Measurements from ENCODE around the gene NOL12. TPM values are rescaled to one million over a fixed set of nuclear protein-coding genes. Genes with fewer than 3 reads are reported as not detected.

Gene NOL12
- total RNA-seq, 1 experiment from 2014 or later, result 26.2 TPM

GRCh38 chr22:37665487-37665886 is 20.7 kb upstream of the NOL12 start:
- Histone ChIP-seq H3K36me3 (peaks cover 16% of the 10 kb centered on the region), H3K4me3 (no peak overlapping the region), H3K9me3 (replicated peaks) (no peaks in the 10 kb centered on the region), H3K4me1 (peaks cover 30% of the 10 kb centered on the region), H3K27ac (no peak overlapping the region), H3K27me3 (no peaks in the 10 kb centered on the region)
- DNase-seq, result no peak

- H3K4me3 ChIP-seq, result no peak overlapping the region
- H3K36me3 ChIP-seq, result peaks cover 13% of the 10 kb centered on the region
- no peak for DNase-seq
- peaks cover 17% of the 10 kb centered on the region for H3K4me1 ChIP-seq
- H3K27me3 ChIP-seq, result no peaks in the 10 kb centered on the region
- H3K9me3 ChIP-seq (replicated peaks), result no peaks in the 10 kb centered on the region
- no peak overlapping the region for H3K27ac ChIP-seq
These were observed 16.6 kb upstream of the NOL12 start for GRCh38 chr22:37669586-37669985.

GRCh38 chr22:37672206-37672919 is 13.8 kb upstream of the NOL12 start:
- Histone ChIP-seq H3K27ac (no peak overlapping the region), H3K4me3 (no peak overlapping the region), H3K36me3 (peaks cover under 1% of the 10 kb centered on the region; the same call in 1 of the 2 replicates), H3K9me3 (replicated peaks) (no peaks in the 10 kb centered on the region), H3K4me1 (peaks cover 19% of the 10 kb centered on the region), H3K27me3 (no peaks in the 10 kb centered on the region)
- DNase-seq, result no peak

- no peak overlapping the region for H3K27ac ChIP-seq
- H3K27me3 ChIP-seq, result no peaks in the 10 kb centered on the region
- H3K9me3 ChIP-seq (replicated peaks), result no peaks in the 10 kb centered on the region
- DNase-seq, result no peak
- H3K4me3 ChIP-seq, result no peak overlapping the region
- peaks cover 3% of the 10 kb centered on the region; the same call in 1 of the 2 replicates for H3K36me3 ChIP-seq
- peaks cover 14% of the 10 kb centered on the region for H3K4me1 ChIP-seq
These were observed 13.2 kb upstream of the NOL12 start for GRCh38 chr22:37672920-37673455.

- no peak for DNase-seq
- H3K27me3 ChIP-seq, result no peaks in the 10 kb centered on the region
- H3K4me3 ChIP-seq, result peak overlapping the region; percentile 70
- H3K27ac ChIP-seq, result peak overlapping the region; percentile 72
- H3K4me1 ChIP-seq, result peaks cover 9% of the 10 kb centered on the region
- H3K36me3 ChIP-seq, result peaks cover 7% of the 10 kb centered on the region; the same call in 1 of the 2 replicates
- no peaks in the 10 kb centered on the region for H3K9me3 ChIP-seq (replicated peaks)
These were observed 11.9 kb upstream of the NOL12 start for GRCh38 chr22:37674248-37674647.

GRCh38 chr22:37674951-37675929 is 10.9 kb upstream of the NOL12 start, which contains the start of gene LGALS1:
Gene LGALS1 (plus strand): TSS chr22:37675636. CDS start chr22:37675703, 67 bp downstream.
- DNase-seq, result peak; percentile 96 to 97
- Histone ChIP-seq H3K4me1 (peaks cover 9% of the 10 kb centered on the region), H3K27me3 (no peaks in the 10 kb centered on the region), H3K27ac (peak within 1 kb of the TSS; percentile 72), H3K9me3 (replicated peaks) (no peaks in the 10 kb centered on the region), H3K36me3 (peaks cover 7% of the 10 kb centered on the region; the same call in 1 of the 2 replicates), H3K4me3 (peak within 1 kb of the TSS; percentile 70)

- peak; percentile 77 to 79 for DNase-seq
- Histone ChIP-seq H3K4me3 (peak overlapping the region; percentile 70), H3K9me3 (replicated peaks) (no peaks in the 10 kb centered on the region), H3K4me1 (peaks cover 9% of the 10 kb centered on the region), H3K27me3 (no peaks in the 10 kb centered on the region), H3K27ac (peak overlapping the region; percentile 72), H3K36me3 (peaks cover 7% of the 10 kb centered on the region; the same call in 1 of the 2 replicates)
These were observed 10.0 kb upstream of the NOL12 start for GRCh38 chr22:37675930-37676735.

- peaks cover 9% of the 10 kb centered on the region for H3K4me1 ChIP-seq
- no peaks in the 10 kb centered on the region for H3K9me3 ChIP-seq (replicated peaks)
- peak; percentile 90 to 91 for DNase-seq
These were observed 9.2 kb upstream of the NOL12 start for GRCh38 chr22:37676736-37677492.

GRCh38 chr22:37677493-37677974 is 8.6 kb upstream of the NOL12 start:
- Histone ChIP-seq H3K27me3 (no peaks in the 10 kb centered on the region), H3K4me1 (peaks cover 9% of the 10 kb centered on the region), H3K27ac (no peak overlapping the region), H3K36me3 (peaks cover 7% of the 10 kb centered on the region; the same call in 1 of the 2 replicates), H3K9me3 (replicated peaks) (no peaks in the 10 kb centered on the region), H3K4me3 (peak overlapping the region; percentile 70)
- DNase-seq, result no peak

More at GRCh38 chr22:37676736-37677492, 9.2 kb upstream of the NOL12 start:
- Histone ChIP-seq H3K27me3 (no peaks in the 10 kb centered on the region), H3K4me3 (peak overlapping the region; percentile 70), H3K27ac (peak overlapping the region; percentile 72), H3K36me3 (peaks cover 7% of the 10 kb centered on the region; the same call in 1 of the 2 replicates)

- Histone ChIP-seq H3K36me3 (peaks cover 7% of the 10 kb centered on the region; the same call in 1 of the 2 replicates), H3K9me3 (replicated peaks) (no peaks in the 10 kb centered on the region), H3K27me3 (no peaks in the 10 kb centered on the region), H3K27ac (no peak overlapping the region), H3K4me1 (peaks cover 9% of the 10 kb centered on the region), H3K4me3 (no peak overlapping the region)
- no peak for DNase-seq
These were observed 7.8 kb upstream of the NOL12 start for GRCh38 chr22:37678372-37678771.

- Histone ChIP-seq H3K27me3 (no peaks in the 10 kb centered on the region), H3K27ac (no peak overlapping the region), H3K36me3 (peaks cover 7% of the 10 kb centered on the region; the same call in 1 of the 2 replicates), H3K9me3 (replicated peaks) (no peaks in the 10 kb centered on the region), H3K4me1 (peaks cover 5% of the 10 kb centered on the region; the same call in 1 of the 2 replicates), H3K4me3 (no peak overlapping the region)
- DNase-seq, result no peak
These were observed 6.5 kb upstream of the NOL12 start for GRCh38 chr22:37679670-37680069.

- Histone ChIP-seq H3K4me1 (peaks cover 5% of the 10 kb centered on the region; the same call in 1 of the 2 replicates), H3K27ac (no peak overlapping the region), H3K9me3 (replicated peaks) (no peaks in the 10 kb centered on the region), H3K4me3 (no peak overlapping the region), H3K27me3 (no peaks in the 10 kb centered on the region), H3K36me3 (peaks cover 7% of the 10 kb centered on the region; the same call in 1 of the 2 replicates)
- no peak for DNase-seq
These were observed 5.8 kb upstream of the NOL12 start for GRCh38 chr22:37680191-37680851.
